Stimulated activated naive B cell treated with anti-CD40 and anti-IgM and Interleukin-4, amounts not matched to agents 10 μg/mL and 1 μg/mL and 100 μg/mL, for 72 hours (primary cell): ENCODE measurements around the gene ZNF500.

ENCODE experiments used
- ATAC-seq, 2 donors: fragments of 150-1000 bp; cut with Tn5 transposase; replicated peaks; 2 replicates each; pipeline ENCODE4 v1.10.0; 2021; ENCODE audit warnings: moderate library complexity in 1 of 2
- DNase-seq: peaks from one replicate; pipeline ENCODE4 v3.0.0; 2021
- H3K27ac Mint-ChIP-seq: one replicate; pipeline ENCODE4 v1.8.0; 2022; ENCODE audit warnings: mild to moderate bottlenecking, mixed read lengths
- H3K27me3 Mint-ChIP-seq, 2 donors: one replicate each; pipeline ENCODE4 v1.8.0; 2022; ENCODE audit warnings: mixed read lengths in 2 of 2
- H3K36me3 Mint-ChIP-seq, 2 donors: one replicate each; pipeline ENCODE4 v1.8.0; 2022; ENCODE audit warnings: mixed read lengths in 2 of 2, mild to moderate bottlenecking in 1 of 2
- H3K4me1 Mint-ChIP-seq, 2 donors: one replicate each; pipeline ENCODE4 v1.8.0; 2022; ENCODE audit warnings: mixed read lengths in 2 of 2, mild to moderate bottlenecking in 1 of 2
- H3K4me3 Mint-ChIP-seq, 2 donors: one replicate each; pipeline ENCODE4 v1.8.0; 2022; ENCODE audit warnings: mild to moderate bottlenecking in 2 of 2, mixed read lengths in 2 of 2, moderate library complexity in 1 of 2
- H3K9me3 Mint-ChIP-seq, 2 donors: one replicate each; pipeline ENCODE4 v1.8.0; 2022; ENCODE audit warnings: mixed read lengths in 2 of 2, mild to moderate bottlenecking in 1 of 2

The ZNF500 gene

GRCh38 chr16:4734063-4734729, 32.8 kb downstream of the ZNF500 start, which contains the start of the genes ANKS3 and DNAAF8:
TSS of gene ANKS3 (minus strand) at chr16:4734271. CDS start at chr16:4730149, 4,122 bp downstream.
TSS of gene DNAAF8 (plus strand) at chr16:4734537. CDS start at chr16:4736515, 1,978 bp downstream.
- Mint-ChIP-seq H3K4me1 (peaks cover 9 to 20% of the 10 kb centered on the region in 2 donors), H3K9me3 (no peaks in the 10 kb centered on the region), H3K27ac (peak within 1 kb of the TSS; percentile 95), H3K4me3 (peak within 1 kb of the TSS; percentile 89 to 92), H3K36me3 (peaks cover 4 to 10% of the 10 kb centered on the region in 2 donors), H3K27me3 (no peaks in the 10 kb centered on the region)
- ATAC-seq (peak; percentile 86 to 88), DNase-seq (peak; percentile 83)

GRCh38 chr16:4733747-4734062, 33.3 kb downstream of the ZNF500 start:
- peak; percentile 21 for ATAC-seq
- Mint-ChIP-seq H3K36me3 (peaks cover 8 to 14% of the 10 kb centered on the region in 2 donors), H3K4me3 (peak overlapping the region; percentile 89 to 92), H3K27ac (peak overlapping the region; percentile 62), H3K27me3 (no peaks in the 10 kb centered on the region), H3K9me3 (no peaks in the 10 kb centered on the region), H3K4me1 (peaks cover 9 to 22% of the 10 kb centered on the region in 2 donors)
- no peak for DNase-seq

GRCh38 chr16:4733211-4733742, 33.7 kb downstream of the ZNF500 start:
- peak overlapping the region; percentile 62 for H3K27ac Mint-ChIP-seq
- H3K4me3 Mint-ChIP-seq: peak overlapping the region; percentile 89 to 92
- no peak for ATAC-seq
- no peaks in the 10 kb centered on the region for H3K27me3 Mint-ChIP-seq
- peaks cover 9 to 26% of the 10 kb centered on the region in 2 donors for H3K4me1 Mint-ChIP-seq
- no peaks in the 10 kb centered on the region for H3K9me3 Mint-ChIP-seq
- H3K36me3 Mint-ChIP-seq: peaks cover 11 to 19% of the 10 kb centered on the region in 2 donors
- no peak for DNase-seq

- Mint-ChIP-seq H3K27me3 (no peaks in the 10 kb centered on the region), H3K36me3 (peaks cover 21 to 33% of the 10 kb centered on the region in 2 donors), H3K4me1 (peaks cover 3 to 20% of the 10 kb centered on the region in 2 donors), H3K27ac (no peak overlapping the region), H3K9me3 (no peaks in the 10 kb centered on the region), H3K4me3 (no peak overlapping the region)
- DNase-seq (no peak), ATAC-seq (no peak)
Measured at GRCh38 chr16:4729876-4730275, 37.1 kb downstream of the ZNF500 start.

GRCh38 chr16:4728676-4729075, 38.3 kb downstream of the ZNF500 start:
- H3K36me3 Mint-ChIP-seq: peaks cover 22 to 33% of the 10 kb centered on the region in 2 donors

DNA sequence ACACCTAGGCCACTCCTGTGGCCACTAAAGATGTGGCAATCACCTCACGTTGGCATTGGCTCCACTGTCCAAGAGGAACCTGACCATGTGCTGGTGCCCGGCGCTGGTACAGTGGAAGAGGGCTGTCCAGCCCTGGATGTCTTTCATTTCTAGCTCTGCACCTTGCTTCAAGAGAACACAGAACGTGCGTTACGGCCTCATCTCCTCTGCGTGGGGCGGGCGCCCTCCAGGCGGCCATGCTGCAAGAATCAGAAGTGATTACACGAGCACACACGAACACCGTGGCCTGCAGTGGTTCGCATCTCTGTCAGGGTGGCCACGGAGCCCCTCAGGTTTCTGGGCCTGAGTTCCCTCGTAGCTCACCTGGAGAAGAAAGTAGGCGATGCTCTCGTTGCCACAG, 40.3 kb downstream of the ZNF500 start:
- Mint-ChIP-seq H3K27me3 (no peaks in the 10 kb centered on the region), H3K4me1 (peaks cover 0 to 6% of the 10 kb centered on the region in 2 donors), H3K36me3 (peaks cover 31 to 40% of the 10 kb centered on the region in 2 donors), H3K27ac (no peak overlapping the region), H3K4me3 (no peak overlapping the region), H3K9me3 (no peaks in the 10 kb centered on the region)
- ATAC-seq: no peak
- DNase-seq: no peak

More at GRCh38 chr16:4728676-4729075, 38.3 kb downstream of the ZNF500 start:
- no peaks in the 10 kb centered on the region for H3K27me3 Mint-ChIP-seq
- H3K27ac Mint-ChIP-seq: no peak overlapping the region
- no peak for ATAC-seq
- no peak overlapping the region for H3K4me3 Mint-ChIP-seq
- no peaks in the 10 kb centered on the region for H3K9me3 Mint-ChIP-seq
- no peak for DNase-seq
- H3K4me1 Mint-ChIP-seq: peaks cover 3 to 17% of the 10 kb centered on the region in 2 donors

GRCh38 chr16:4724661-4725270, 42.2 kb downstream of the ZNF500 start:
- Mint-ChIP-seq H3K27me3 (no peaks in the 10 kb centered on the region), H3K4me3 (no peak overlapping the region), H3K36me3 (peaks cover 30 to 32% of the 10 kb centered on the region in 2 donors), H3K4me1 (peaks cover 0 to 6% of the 10 kb centered on the region in 2 donors), H3K27ac (no peak overlapping the region), H3K9me3 (no peaks in the 10 kb centered on the region)
- ATAC-seq (no peak), DNase-seq (no peak)

DNA sequence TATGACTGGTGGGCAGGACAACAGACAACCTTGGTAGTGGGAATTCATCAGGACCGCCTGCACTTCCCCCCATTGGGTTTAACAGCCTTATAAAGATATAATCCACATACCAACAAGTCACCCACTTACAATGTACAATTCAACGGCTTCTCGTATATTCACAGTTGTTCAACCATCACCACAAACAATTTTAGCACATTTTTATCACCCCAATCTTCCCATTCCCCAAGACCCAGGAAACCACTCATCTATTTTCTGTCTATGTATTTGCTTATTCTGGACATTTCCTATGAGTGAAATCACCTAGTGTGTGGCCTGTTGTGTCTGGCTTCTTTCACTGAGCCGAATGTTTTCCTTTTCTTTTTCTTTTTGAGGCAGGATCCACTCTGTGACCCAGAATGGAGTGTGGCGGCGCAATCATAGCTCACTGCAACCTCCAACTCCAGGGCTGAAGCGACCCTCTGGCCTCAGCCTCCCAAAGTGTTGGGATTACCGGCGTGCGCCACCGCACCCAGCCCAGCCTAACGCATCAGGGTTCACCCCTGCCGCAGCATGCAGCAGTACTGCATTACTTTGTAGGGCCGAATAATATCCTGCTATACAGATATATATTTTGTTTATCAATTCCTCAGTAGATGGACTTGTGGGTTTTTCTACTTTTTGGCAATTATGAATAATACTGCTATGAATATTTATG, 43.7 kb downstream of the ZNF500 start:
- ATAC-seq (no peak), DNase-seq (no peak)
- H3K9me3 Mint-ChIP-seq: no peaks in the 10 kb centered on the region
- H3K36me3 Mint-ChIP-seq: peaks cover 23 to 25% of the 10 kb centered on the region in 2 donors
- H3K27ac Mint-ChIP-seq: no peak overlapping the region
- H3K4me3 Mint-ChIP-seq: no peak overlapping the region
- peaks cover 0 to 10% of the 10 kb centered on the region in 2 donors for H3K4me1 Mint-ChIP-seq
- no peaks in the 10 kb centered on the region for H3K27me3 Mint-ChIP-seq

GRCh38 chr16:4718466-4718865, 48.5 kb downstream of the ZNF500 start:
- no peak overlapping the region for H3K4me3 Mint-ChIP-seq

DNA sequence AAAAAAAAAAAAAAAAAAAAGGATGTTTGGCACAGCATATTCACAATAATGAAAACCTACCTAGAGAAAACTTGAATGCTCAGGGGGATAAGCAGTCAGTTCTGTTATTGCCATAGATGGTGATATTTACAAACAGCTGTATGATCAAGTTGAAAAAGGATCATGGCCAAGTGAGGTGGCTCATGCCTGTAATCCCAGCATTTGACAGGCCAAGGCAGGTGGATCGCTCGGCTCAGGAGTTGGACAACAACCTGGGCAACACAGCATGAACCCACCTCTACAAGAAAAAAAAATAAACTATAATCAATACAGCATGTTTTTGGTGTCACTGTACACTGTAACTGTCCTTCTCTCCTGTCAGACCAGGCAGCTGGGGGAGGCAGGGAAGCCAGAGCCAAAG, 52.0 kb downstream of the ZNF500 start:
- Mint-ChIP-seq H3K9me3 (no peaks in the 10 kb centered on the region), H3K4me3 (no peak overlapping the region), H3K4me1 (peaks cover 0 to 10% of the 10 kb centered on the region in 2 donors), H3K27ac (no peak overlapping the region), H3K27me3 (no peaks in the 10 kb centered on the region), H3K36me3 (peaks cover 20 to 42% of the 10 kb centered on the region in 2 donors)
- no peak for DNase-seq
- ATAC-seq: no peak

More at GRCh38 chr16:4718466-4718865, 48.5 kb downstream of the ZNF500 start:
- no peaks in the 10 kb centered on the region for H3K9me3 Mint-ChIP-seq
- DNase-seq (no peak), ATAC-seq (no peak)
- H3K4me1 Mint-ChIP-seq: peaks cover 0 to 10% of the 10 kb centered on the region in 2 donors
- no peak overlapping the region for H3K27ac Mint-ChIP-seq
- H3K27me3 Mint-ChIP-seq: no peaks in the 10 kb centered on the region
- H3K36me3 Mint-ChIP-seq: peaks cover 16 to 30% of the 10 kb centered on the region in 2 donors

DNA sequence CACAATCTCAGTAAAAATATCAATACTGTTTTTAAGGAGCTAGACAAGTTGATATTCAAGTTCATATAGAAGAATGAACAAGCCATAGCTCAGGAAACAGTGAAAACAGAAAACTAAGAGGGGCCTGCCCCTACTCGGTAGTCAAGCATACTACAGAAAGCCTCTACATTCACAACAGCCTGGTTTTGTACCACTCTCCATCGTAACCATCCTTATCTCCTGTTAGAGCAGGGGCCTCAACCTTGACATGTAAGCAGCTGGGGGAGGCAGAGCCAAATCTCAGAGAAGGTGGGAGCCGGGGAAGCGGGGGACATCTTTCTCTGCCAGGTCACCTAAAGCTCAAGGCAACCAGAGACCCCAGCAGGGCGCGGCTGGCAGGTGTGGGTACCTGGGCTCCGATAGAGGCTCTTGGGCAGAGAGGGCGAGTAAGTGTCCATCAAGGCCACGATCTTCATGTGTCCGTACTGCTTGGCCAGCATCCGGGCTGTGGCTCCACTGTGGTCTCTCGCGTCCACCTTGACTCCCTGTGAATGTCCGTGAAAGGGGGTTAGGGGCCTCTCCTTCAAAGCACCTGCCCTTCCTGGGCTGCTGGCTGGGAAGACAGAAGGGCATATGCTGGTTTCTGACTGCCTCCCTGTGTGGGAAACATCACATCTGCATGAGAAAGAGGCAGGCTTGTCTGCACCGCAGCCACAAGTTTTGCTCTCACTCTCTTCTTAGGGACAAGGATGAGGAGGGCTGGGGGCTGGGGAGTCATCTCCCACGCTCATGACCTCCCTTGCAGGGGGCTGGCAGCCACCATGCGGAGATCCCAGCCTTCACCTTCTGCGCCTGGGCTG, 53.1 kb downstream of the ZNF500 start:
- no peak overlapping the region for H3K4me3 Mint-ChIP-seq
- no peak for ATAC-seq

DNA sequence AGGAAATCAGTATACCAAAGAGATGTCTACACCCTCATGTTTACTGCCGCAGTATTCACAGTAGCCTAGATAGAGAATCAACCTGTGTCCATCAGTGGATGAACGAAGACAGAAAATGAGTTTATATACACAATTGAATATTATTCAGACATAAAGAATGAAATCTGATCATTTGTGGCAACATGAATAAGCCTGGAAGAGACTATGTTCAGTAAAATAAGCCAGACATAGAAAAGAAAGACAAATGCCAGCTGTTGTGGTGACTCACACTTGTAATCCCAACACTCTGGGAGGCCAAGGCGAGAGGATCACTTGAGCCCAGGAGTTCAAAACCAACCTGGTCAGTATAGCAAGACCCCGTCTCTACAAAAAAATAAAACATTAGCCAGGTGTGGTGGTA, 57.5 kb downstream of the ZNF500 start:
- Mint-ChIP-seq H3K4me1 (no peaks in the 10 kb centered on the region), H3K4me3 (no peak overlapping the region), H3K9me3 (no peaks in the 10 kb centered on the region), H3K27ac (no peak overlapping the region), H3K27me3 (no peaks in the 10 kb centered on the region), H3K36me3 (peaks cover 41 to 57% of the 10 kb centered on the region in 2 donors)
- DNase-seq: no peak
- no peak for ATAC-seq

More for the DNA sequence above, 53.1 kb downstream of the ZNF500 start:
- Mint-ChIP-seq H3K4me1 (peaks cover 0 to 7% of the 10 kb centered on the region in 2 donors), H3K36me3 (peaks cover 26 to 46% of the 10 kb centered on the region in 2 donors), H3K27ac (no peak overlapping the region), H3K27me3 (no peaks in the 10 kb centered on the region), H3K9me3 (no peaks in the 10 kb centered on the region)
- DNase-seq: no peak

DNA sequence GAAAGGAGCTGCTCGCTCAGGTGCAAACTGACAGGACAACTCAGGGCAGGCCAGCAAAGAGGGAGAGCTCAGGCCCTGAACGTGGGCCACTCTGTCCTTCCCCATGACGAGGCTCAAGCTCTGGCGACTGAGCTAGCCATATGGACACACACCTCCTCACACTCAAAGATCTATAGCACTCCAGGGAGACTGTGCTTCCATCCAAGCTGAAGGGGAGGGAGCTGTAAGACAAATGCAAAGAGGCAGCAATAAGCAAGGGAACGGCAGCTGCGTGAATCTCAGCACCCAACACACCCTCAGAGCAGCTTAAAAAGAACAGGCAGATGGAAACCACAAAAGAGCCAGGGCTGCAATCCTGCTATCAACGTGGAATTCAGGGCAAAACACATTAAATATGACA, 60.1 kb downstream of the ZNF500 start:
- Mint-ChIP-seq H3K36me3 (peaks cover 31 to 45% of the 10 kb centered on the region in 2 donors), H3K9me3 (no peaks in the 10 kb centered on the region), H3K4me1 (peaks cover 0 to 4% of the 10 kb centered on the region in 2 donors), H3K4me3 (no peak overlapping the region), H3K27me3 (no peaks in the 10 kb centered on the region), H3K27ac (no peak overlapping the region)
- ATAC-seq (no peak), DNase-seq (no peak)
